ENCODE results near the gene CDRT15L2.
"Not testable (repeated sequence)": the region's sequence is repeated elsewhere in the genome, so short reads cannot be mapped to it uniquely, and the experiment has no call there.

DNA sequence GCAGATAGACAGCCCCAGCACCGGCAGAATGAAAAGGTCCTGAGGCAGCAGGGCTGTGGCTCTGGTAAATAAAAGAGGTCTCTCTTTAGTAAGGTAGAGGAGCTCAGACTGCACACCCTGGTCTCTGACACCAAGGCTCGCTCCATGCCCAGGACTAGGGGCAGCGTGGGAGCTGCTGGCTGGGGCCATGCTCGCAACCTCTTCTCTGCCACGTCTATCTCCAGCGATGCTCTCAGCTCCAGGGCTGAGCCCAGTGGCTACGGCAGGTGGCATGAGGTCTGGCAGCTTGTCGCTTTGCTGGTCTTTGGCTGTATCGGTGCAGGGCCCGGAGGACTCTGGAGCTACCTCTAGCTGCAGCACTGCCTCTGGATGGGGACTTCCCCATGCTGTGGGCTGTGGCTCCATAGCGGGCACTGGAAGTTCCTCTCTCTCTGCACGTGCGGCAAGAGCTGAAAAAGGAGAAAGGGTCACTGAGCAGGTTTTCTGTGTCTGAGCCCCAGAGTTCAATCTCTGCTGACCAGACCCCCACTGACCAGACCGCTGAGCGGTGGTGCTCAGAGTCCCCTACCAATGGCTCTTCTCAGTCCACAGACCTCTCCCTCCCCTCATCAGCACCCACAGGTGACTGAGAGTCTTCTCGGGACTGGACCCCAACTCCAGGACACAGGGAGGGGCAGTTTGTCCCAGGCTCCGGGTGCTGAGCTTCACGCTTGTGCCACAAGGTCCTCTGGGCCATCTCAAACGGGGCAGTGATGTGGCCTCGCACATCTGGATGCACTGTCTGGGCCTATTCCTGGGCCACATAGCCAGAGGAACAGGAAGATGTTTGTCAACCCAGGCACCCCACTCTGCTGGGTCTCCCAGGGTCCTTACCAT, 24.2 kb upstream of the CDRT15L2 start:
- not testable (repeated sequence) for TF ChIP-seq EGR1 (IDR thresholded peaks at IDR 0.05; ENCODE audit: borderline replicate concordance in 1 of 2, low read depth in 2 of 2, low read length in 2 of 2); NR2C2 (IDR thresholded peaks at IDR 0.05; ENCODE audit: borderline replicate concordance, control insufficient read depth, insufficient read length, low read depth); CTCF (IDR thresholded peaks at IDR 0.05 in 2 of 3, conservative IDR thresholded peaks at IDR 0.05 in 1 of 3; ENCODE audit: control insufficient read depth in 2 of 3, extremely low read depth in 1 of 3, insufficient read depth in 1 of 3, low read depth in 3 of 3, low read length in 3 of 3); POLR2AphosphoS2 (IDR thresholded peaks at IDR 0.05; ENCODE audit: low read depth, low read length); POLR2A (IDR thresholded peaks at IDR 0.05; ENCODE audit: low read depth, low read length); BCLAF1 (IDR thresholded peaks at IDR 0.05); MYB (IDR thresholded peaks at IDR 0.05; ENCODE audit: borderline replicate concordance, low read depth, low read length); ZNF274 (IDR thresholded peaks at IDR 0.05; ENCODE audit: insufficient read depth, insufficient read length); ZBED1 (IDR thresholded peaks at IDR 0.05; ENCODE audit: borderline replicate concordance)

Data from GM12878 (cell line).